GM23338 (cell line): ENCODE results near the gene LIN54. TPM values are rescaled to one million over a fixed set of nuclear protein-coding genes. Genes with fewer than 3 reads are reported as not detected.
A peak's percentile ranks its signal among the peaks of the same experiment; 100 is the strongest.

Experiments
- ATAC-seq: fragments of 200-7000 bp; cut with Tn5 transposase; 3 replicates; pipeline ENCODE4 v1.9.1; 2020
- DNase-seq: peaks from one replicate; pipeline ENCODE4 v3.0.0-alpha.2; 2015; ENCODE audit warnings: low spot score
- H2AFZ ChIP-seq: fragments of 200-600 bp; sonication (generic); 2 replicates; pipeline ENCODE4 v1.8.0; 2016; ENCODE audit warnings: antibody characterized with exemption, mild to moderate bottlenecking, moderate library complexity
- H3F3A ChIP-seq: fragments of 200-600 bp; sonication (generic); replicated peaks from 2 replicates; pipeline ENCODE4 v1.8.0; 2017; ENCODE audit warnings: antibody characterized with exemption, mixed run types, low read depth
- H3K27ac ChIP-seq: fragments of 200-600 bp; sonication (generic); 2 replicates; pipeline ENCODE4 v1.6.1; 2016; ENCODE audit warnings: low read depth
- H3K27me3 ChIP-seq: fragments of 200-600 bp; sonication (generic); 2 replicates; pipeline ENCODE4 v1.8.0; 2016; ENCODE audit warnings: mild to moderate bottlenecking, mixed run types, moderate library complexity; ENCODE audit not compliant: insufficient read depth
- H3K36me3 ChIP-seq: fragments of 200-600 bp; sonication (generic); 2 replicates; pipeline ENCODE4 v1.8.0; 2016; ENCODE audit warnings: mild to moderate bottlenecking; ENCODE audit not compliant: insufficient read depth
- H3K4me1 ChIP-seq: fragments of 200-600 bp; sonication (generic); 2 replicates; pipeline ENCODE4 v1.8.0; 2016; ENCODE audit warnings: mild to moderate bottlenecking, moderate library complexity; ENCODE audit not compliant: insufficient read depth
- H3K4me2 ChIP-seq: fragments of 200-600 bp; sonication (generic); 2 replicates; pipeline ENCODE4 v1.7.1; 2017; ENCODE audit warnings: mixed run types
- H3K4me3 ChIP-seq: fragments of 200-600 bp; sonication (generic); 2 replicates; pipeline ENCODE4 v1.6.1; 2016; ENCODE audit warnings: mixed run types
- H3K79me2 ChIP-seq: fragments of 200-600 bp; sonication (generic); replicated peaks from 2 replicates; pipeline ENCODE4 v1.8.0; 2017; ENCODE audit warnings: mild to moderate bottlenecking; ENCODE audit not compliant: insufficient read depth
- H3K9me2 ChIP-seq: fragments of 200-600 bp; sonication (generic); 2 replicates; pipeline ENCODE4 v1.8.0; 2017; ENCODE audit not compliant: insufficient read depth
- H4K20me1 ChIP-seq: fragments of 200-600 bp; sonication (generic); replicated peaks from 2 replicates; pipeline ENCODE4 v1.8.0; 2017; ENCODE audit warnings: mild to moderate bottlenecking; ENCODE audit not compliant: insufficient read depth
- H3K27ac Mint-ChIP-seq: 2 replicates; pipeline ENCODE4 v1.8.0; 2020; ENCODE audit warnings: inconsistent platforms, mild to moderate bottlenecking, moderate library complexity, mixed read lengths
- H3K27me3 Mint-ChIP-seq: 3 replicates; pipeline ENCODE4 v1.8.0; 2022; ENCODE audit warnings: low read depth, mild to moderate bottlenecking, moderate library complexity, mixed read lengths, inconsistent platforms; ENCODE audit not compliant: insufficient read depth, poor library complexity
- H3K36me3 Mint-ChIP-seq: 3 replicates; pipeline ENCODE4 v1.8.0; 2021; ENCODE audit warnings: low read depth, mild to moderate bottlenecking, inconsistent platforms, moderate library complexity, mixed read lengths
- H3K4me1 Mint-ChIP-seq: 3 replicates; pipeline ENCODE4 v1.8.0; 2020; ENCODE audit warnings: mild to moderate bottlenecking, inconsistent platforms, mixed read lengths
- H3K4me3 Mint-ChIP-seq: 3 replicates; pipeline ENCODE4 v1.8.0; 2021; ENCODE audit warnings: moderate library complexity, mild to moderate bottlenecking, inconsistent platforms, mixed read lengths
- H3K9me3 Mint-ChIP-seq: 3 replicates; pipeline ENCODE4 v1.8.0; 2020; ENCODE audit warnings: moderate library complexity, mild to moderate bottlenecking, inconsistent platforms, mixed read lengths
- CREB1 ChIP-seq: fragments of 250-450 bp; sonication (Bioruptor Pico); IDR thresholded peaks from 2 replicates; pipeline ENCODE4 v1.5.0; 2020; ENCODE audit warnings: low read depth, mild to moderate bottlenecking, moderate library complexity
- ETS1 ChIP-seq: IDR thresholded peaks from 2 replicates; pipeline ENCODE4 v1.6.1; 2016; ENCODE audit warnings: antibody characterized with exemption
- EZH2 ChIP-seq: fragments of 200-600 bp; sonication (generic); IDR thresholded peaks from one replicate; pipeline ENCODE4 v1.8.0; 2017; ENCODE audit warnings: antibody characterized with exemption, mild to moderate bottlenecking, low read depth; ENCODE audit not compliant: unreplicated experiment
- EZH2phosphoT487 ChIP-seq: fragments of 200-600 bp; sonication (generic); IDR thresholded peaks from one replicate; pipeline ENCODE4 v1.8.1; 2018; ENCODE audit warnings: antibody characterized with exemption; ENCODE audit not compliant: unreplicated experiment
- JUNB ChIP-seq: IDR thresholded peaks from one replicate; pipeline ENCODE4 v1.6.1; 2016; ENCODE audit warnings: antibody characterized with exemption; ENCODE audit not compliant: unreplicated experiment
- NANOG ChIP-seq: IDR thresholded peaks from 2 replicates; pipeline ENCODE4 v1.6.1; 2016; ENCODE audit warnings: antibody characterized with exemption, borderline replicate concordance
- POLR2AphosphoS5 ChIP-seq: IDR thresholded peaks from 2 replicates; pipeline ENCODE4 v1.6.1; 2016; ENCODE audit warnings: antibody characterized with exemption, low read depth
- REST ChIP-seq: IDR thresholded peaks from one replicate; pipeline ENCODE4 v1.6.1; 2018; ENCODE audit warnings: antibody characterized with exemption; ENCODE audit not compliant: unreplicated experiment
- STAT1 ChIP-seq: IDR thresholded peaks from one replicate; pipeline ENCODE4 v1.6.1; 2016; ENCODE audit warnings: antibody characterized with exemption; ENCODE audit not compliant: unreplicated experiment
- ZNF114 ChIP-seq: fragments of 250-450 bp; sonication (Bioruptor Pico); IDR thresholded peaks from 2 replicates; pipeline ENCODE4 v1.5.0; 2020; ENCODE audit warnings: mild to moderate bottlenecking, moderate library complexity
- ZNF331 ChIP-seq: fragments of 250-450 bp; sonication (Bioruptor Pico); IDR thresholded peaks from 2 replicates; pipeline ENCODE4 v1.5.0; 2020; ENCODE audit warnings: low read depth, mild to moderate bottlenecking, moderate library complexity
- ZNF462 ChIP-seq: fragments of 250-450 bp; sonication (Bioruptor Pico); IDR thresholded peaks from 2 replicates; pipeline ENCODE4 v1.5.0; 2020; ENCODE audit warnings: mild to moderate bottlenecking, moderate library complexity
- polyA plus RNA-seq: library from polyadenylated mRNA; unstranded; fragments of >200 nt; fragmentation: Nextera tagmentation; extraction: Ambion mirVana; gene quantifications from 2 replicates; pipeline ENCODE4 v1.2.1, GENCODE V29; 2016
- total RNA-seq: library from RNA; depleted of rRNA; stranded (reverse); fragments of >200 nt; shearing (Covaris generic); gene quantifications from 2 replicates; pipeline ENCODE4 v1.2.3, GENCODE V29; 2014

LIN54 gene
- total and polyA plus RNA-seq, 2 experiments from 2014 or later: 4.0 to 11.2 TPM

GRCh38 chr4:83028976-83029375 lies 18.4 kb upstream of the LIN54 start:
- no peaks in the 10 kb centered on the region for H3K27me3 ChIP-seq
- DNase-seq (no peak), ATAC-seq (no peak)
- no peak overlapping the region for H3K4me3 ChIP-seq
- Mint-ChIP-seq H3K36me3 (peaks cover 10% of the 10 kb centered on the region; the same call in 2 of the 3 replicates), H3K4me1 (no peaks in the 10 kb centered on the region), H3K27ac (no peak overlapping the region), H3K4me3 (no peak overlapping the region), H3K27me3 (peaks cover 15% of the 10 kb centered on the region), H3K9me3 (peaks cover 24% of the 10 kb centered on the region)
- peak overlapping the region; percentile 52; the same call in 1 of the 2 replicates for H2AFZ ChIP-seq
- no peaks in the 10 kb centered on the region for H4K20me1 ChIP-seq
- no peaks in the 10 kb centered on the region for H3K79me2 ChIP-seq
- no peak overlapping the region for H3K27ac ChIP-seq
- no peak overlapping the region for H3K4me2 ChIP-seq
- TF ChIP-seq ETS1: no peak
- TF ChIP-seq ZNF462: no peak
- no peak for TF ChIP-seq JUNB
- no peak for TF ChIP-seq STAT1
- TF ChIP-seq EZH2: no peak
- no peak for TF ChIP-seq ZNF331 (CRISPR knock-in tag)
- TF ChIP-seq POLR2AphosphoS5: no peak
- TF ChIP-seq EZH2phosphoT487: no peak
- TF ChIP-seq NANOG: no peak
- TF ChIP-seq REST: no peak
- TF ChIP-seq CREB1 (CRISPR knock-in tag): no peak
- TF ChIP-seq ZNF114 (CRISPR knock-in tag): no peak
- H3K36me3 ChIP-seq: no peaks in the 10 kb centered on the region
- H3K9me2 ChIP-seq: no peaks in the 10 kb centered on the region; the same call in 1 of the 2 replicates
- H3F3A ChIP-seq: no peaks in the 10 kb centered on the region
- no peaks in the 10 kb centered on the region for H3K4me1 ChIP-seq
